GM21786 (cell line): ENCODE data around the gene OR2L3.
"Not testable (repeated sequence)": the region's sequence is repeated elsewhere in the genome, so short reads cannot be mapped to it uniquely, and the experiment has no call there.

Source experiments
- ATAC-seq: cut with Tn5 transposase; IDR thresholded peaks from one replicate; pipeline ENCODE4 v1.9.1; 2021; ENCODE audit not compliant: unreplicated experiment

OR2L3 gene, protein sequence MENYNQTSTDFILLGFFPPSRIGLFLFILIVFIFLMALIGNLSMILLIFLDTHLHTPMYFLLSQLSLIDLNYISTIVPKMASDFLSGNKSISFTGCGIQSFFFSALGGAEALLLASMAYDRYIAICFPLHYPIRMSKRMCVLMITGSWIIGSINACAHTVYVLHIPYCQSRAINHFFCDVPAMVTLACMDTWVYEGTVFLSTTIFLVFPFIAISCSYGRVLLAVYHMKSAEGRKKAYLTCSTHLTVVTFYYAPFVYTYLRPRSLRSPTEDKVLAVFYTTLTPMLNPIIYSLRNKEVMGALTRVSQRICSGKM

GRCh38 chr1:248046536-248046935, at the start of gene OR2L3:
TSS of gene OR2L3 (plus strand) at chr1:248046836. CDS start at chr1:248060682, 13,846 bp downstream.
- ATAC-seq: no peak

DNA sequence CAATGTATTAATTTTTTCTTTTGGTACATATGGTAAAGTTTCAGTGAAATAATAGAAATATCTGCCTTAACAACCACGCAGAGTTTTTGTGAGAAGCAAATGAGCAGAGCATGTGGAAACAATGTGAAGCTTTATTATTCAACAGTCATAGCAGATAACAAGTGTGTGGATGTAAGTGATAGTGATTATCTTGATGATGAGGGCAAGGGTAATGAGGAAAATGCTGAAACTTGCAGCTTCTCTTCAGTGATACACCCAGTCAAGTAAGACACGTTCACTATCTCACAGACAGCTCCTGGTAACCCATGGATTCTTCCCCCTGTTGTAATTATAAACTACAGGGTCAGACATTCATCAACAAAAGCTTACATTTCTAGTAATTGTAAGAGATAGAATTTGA, 47.8 kb upstream of the OR2L3 start:
- no peak for ATAC-seq

DNA sequence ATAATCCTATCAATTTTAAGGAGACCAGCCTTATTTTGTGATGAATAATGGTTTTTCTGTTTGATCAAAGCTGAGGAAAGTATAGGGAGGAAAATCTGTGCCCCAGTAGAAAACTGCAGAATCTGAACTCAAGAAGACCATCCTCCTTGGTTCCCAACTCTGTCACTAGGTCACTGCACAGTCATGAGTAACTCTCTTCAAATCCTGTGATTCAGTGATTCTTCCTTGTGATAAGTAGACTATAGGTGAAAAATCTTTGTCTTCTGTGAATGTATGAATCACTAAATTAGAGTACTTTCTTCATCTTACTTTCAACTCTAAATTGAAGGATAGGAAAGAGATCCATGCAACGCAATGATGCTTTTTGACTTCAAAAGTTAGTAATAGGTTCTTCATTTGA, 46.5 kb upstream of the OR2L3 start:
- no peak for ATAC-seq

- no peak for ATAC-seq
These were observed 38.9 kb upstream of the OR2L3 start for GRCh38 chr1:248007778-248008177.

DNA sequence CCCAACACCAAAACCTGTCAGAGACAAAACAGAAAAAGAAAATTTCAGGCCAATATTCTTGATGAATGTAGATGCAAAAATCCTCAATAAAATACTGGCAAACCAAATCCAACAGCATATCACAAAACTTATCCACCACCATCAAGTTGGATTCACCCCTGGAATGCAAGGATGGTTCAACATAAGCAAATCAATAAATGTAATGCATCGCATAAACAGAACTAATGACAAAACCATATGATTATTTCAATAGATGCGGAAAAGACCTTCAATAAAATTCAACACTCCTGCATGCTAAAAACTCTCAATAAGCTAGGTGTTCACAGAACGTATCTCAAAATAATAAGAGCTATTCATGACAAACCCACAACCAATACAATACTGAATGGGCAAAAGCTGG, 37.0 kb upstream of the OR2L3 start:
- no peak for ATAC-seq

DNA sequence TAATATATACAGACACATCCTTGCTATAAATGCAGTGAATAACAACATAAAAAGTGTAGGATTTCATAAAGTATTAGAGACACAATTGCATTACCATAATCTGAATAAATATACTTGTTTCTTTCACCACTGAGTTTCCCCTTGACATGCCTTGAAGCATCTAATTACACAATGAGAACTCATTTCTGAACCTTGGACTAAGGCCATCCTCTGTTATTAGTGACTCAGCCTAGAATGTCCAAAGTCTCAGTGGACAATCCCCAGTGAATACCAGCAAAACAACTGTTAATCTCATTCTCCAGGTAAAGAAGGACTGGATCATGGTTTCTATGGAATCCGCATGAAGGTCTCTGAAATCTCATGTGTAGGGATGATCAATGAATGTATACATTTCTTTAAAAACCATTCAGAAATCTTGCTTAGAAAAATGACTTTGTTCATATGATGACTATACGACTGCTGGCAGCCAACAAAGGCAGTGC, 33.4 kb upstream of the OR2L3 start, which contains the start of gene OR2L5:
TSS of gene OR2L5 (plus strand) at position 432 of the 482 bp plus-strand sequence. CDS start 8,288 bp downstream, outside the sequence.
- ATAC-seq: no peak

DNA sequence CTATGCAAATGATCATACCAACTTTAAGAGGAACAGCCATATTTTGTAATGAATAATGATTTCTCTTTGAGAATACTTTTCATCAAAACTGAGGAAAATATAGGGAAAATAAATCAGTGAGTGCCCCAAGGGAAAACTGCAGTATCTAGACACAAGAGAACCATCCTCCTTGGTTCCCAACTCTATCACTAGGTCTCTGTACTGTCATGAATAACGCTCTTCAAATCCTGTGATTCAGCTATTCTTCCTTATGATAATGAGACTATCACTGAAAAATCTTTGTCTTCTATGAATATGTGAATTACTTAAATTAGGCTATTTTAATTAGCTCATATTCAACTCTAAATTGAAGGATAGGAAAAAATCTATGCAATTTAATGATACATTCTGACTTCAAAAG, 30.8 kb upstream of the OR2L3 start:
- no peak for ATAC-seq

GRCh38 chr1:248029770-248030169, 16.9 kb upstream of the OR2L3 start, which contains the start of gene OR2L2:
TSS of gene OR2L2 (plus strand) at chr1:248030070. CDS start at chr1:248038268, 8,198 bp downstream.
- no peak for ATAC-seq

- ATAC-seq: peak; percentile 45
These were observed 1.4 kb upstream of the OR2L3 start for GRCh38 chr1:248045209-248045608.

DNA sequence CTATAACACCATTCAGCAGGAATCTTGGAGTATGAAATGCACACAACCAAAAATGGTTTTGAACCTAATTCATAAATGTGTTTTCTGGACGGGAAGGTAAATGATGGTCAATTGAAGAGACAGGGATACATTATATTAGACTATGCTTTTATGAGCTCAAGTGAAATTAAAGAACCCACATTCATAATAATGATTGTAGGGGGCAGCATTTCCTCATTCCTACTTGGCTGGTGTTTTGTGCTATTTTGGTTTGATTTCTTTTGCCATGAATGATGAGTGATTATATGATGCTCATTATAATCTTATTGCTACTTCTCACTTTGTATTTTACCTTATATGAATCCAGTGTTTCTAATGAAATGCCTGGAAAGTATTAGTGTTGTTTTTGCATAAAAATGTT, 372 bp downstream of the OR2L3 start:
- ATAC-seq: no peak

- ATAC-seq: no peak
These were observed 8.0 kb downstream of the OR2L3 start for GRCh38 chr1:248054671-248055070.

DNA sequence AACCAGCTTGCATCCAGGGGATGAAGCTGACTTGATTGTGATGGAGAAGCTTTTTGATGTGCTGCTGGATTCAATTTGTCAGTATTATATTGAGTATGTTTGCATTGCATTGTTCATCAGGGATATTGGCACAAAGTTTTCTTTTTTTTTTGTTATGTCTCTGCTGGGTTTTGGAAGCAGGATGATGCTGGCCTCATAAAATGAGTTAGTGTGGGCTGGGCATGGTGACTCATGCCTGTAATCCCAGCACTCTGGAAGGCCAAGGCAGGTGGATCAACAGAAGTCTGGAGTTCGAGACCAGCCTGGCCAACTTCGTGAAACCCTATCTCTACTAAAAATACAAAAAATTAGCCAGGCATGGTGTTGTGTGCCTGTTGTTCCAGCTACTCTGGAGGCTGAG, 8.6 kb downstream of the OR2L3 start:
- no peak for ATAC-seq

DNA sequence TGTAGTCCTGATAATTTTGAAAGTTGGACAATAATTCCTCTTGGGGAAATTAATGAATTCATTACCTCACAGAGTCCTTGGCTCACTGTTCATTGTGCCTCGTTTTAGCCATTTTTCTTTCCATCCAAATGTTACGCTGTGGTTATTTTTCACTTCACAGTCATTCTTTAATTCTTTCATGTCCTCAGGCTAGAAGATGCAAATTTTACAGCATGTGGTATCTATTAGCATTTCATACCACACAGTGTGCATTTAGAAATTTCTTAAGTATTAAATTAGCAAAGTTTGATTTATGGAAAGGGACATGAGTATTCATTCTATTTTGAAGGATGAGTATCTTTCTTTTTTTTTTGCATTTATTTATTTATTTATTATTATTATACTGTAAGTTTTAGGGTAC, 18.4 kb downstream of the OR2L3 start:
- ATAC-seq: no peak

DNA sequence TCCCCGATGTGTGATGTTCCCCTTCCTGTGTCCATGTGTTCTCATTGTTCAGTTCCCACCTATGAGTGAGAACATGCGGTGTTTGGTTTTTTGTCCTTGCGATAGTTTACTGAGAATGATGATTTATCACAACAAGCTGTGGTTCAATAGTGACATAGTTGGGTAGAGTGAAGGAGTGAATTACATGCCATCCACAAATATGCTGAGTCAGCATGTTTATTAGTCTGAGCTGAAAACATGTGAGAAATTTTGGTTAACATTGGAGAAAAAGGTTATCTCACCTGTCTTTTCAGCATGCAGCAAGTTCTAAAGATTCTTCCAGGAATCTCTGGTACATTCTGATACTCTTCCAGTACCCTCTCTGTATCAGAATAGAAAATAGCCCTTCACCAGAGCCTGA, 19.0 kb downstream of the OR2L3 start:
- ATAC-seq: no peak

- ATAC-seq: not testable (repeated sequence)
These were observed 37.2 kb downstream of the OR2L3 start for GRCh38 chr1:248083864-248084263.

GRCh38 chr1:248094884-248095283, 48.2 kb downstream of the OR2L3 start, which contains the start of gene OR2L13:
TSS of gene OR2L13 (plus strand) at chr1:248095184. CDS start at chr1:248099376, 4,192 bp downstream.
- no peak for ATAC-seq

DNA sequence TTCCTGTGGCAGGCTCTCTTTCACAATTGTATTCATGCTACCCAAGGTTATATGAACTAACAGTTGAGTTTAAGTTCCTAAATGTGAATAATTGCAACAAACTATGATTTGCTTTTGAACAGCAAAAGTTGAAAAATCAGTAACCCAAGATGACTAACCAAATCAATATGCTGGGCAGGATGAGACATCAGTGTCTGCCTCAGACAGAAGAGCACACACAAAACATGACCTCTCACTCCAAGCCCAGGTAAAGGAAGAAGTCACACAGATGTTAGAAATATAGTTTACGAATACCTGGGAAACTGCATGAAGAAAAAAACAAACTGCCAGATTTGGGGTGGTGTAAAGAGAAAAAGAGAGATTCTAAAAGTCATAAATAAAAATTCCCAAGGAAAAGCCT, 51.9 kb downstream of the OR2L3 start:
- ATAC-seq: no peak

GRCh38 chr1:248102847-248103246, 56.2 kb downstream of the OR2L3 start:
- no peak for ATAC-seq

GRCh38 chr1:248111157-248111556, 64.5 kb downstream of the OR2L3 start:
- no peak for ATAC-seq
